IPS-15b (cell line): ENCODE measurements around the gene RAB6A.
A peak's percentile ranks its signal among the peaks of the same experiment; 100 is the strongest.

ENCODE experiments used
- H3K27me3 ChIP-seq: one replicate; pipeline ENCODE4 v1.6.1; 2013; ENCODE audit warnings: low read length; ENCODE audit not compliant: control insufficient read depth, insufficient read depth
- H3K36me3 ChIP-seq: one replicate; pipeline ENCODE4 v1.6.1; 2013; ENCODE audit warnings: low read length; ENCODE audit not compliant: control insufficient read depth, insufficient read depth
- H3K4me1 ChIP-seq: one replicate; pipeline ENCODE4 v1.6.1; 2013; ENCODE audit warnings: mild to moderate bottlenecking, low read length; ENCODE audit not compliant: control insufficient read depth, insufficient read depth
- H3K4me3 ChIP-seq: one replicate; pipeline ENCODE4 v1.5.1; 2013; ENCODE audit warnings: low read depth, low read length
- H3K9ac ChIP-seq: one replicate; pipeline ENCODE4 v1.6.1; 2013; ENCODE audit warnings: low read depth, mild to moderate bottlenecking, low read length
- H3K9me3 ChIP-seq: one replicate; pipeline ENCODE4 v1.6.1; 2013; ENCODE audit warnings: mild to moderate bottlenecking, low read length; ENCODE audit not compliant: control insufficient read depth, insufficient read depth

Gene RAB6A

GRCh38 chr11:73760679-73761402 lies at the start of gene RAB6A:
Gene RAB6A (minus strand): TSS chr11:73761074. CDS start chr11:73760635, 439 bp downstream.
- Histone ChIP-seq H3K4me1 (peaks cover 3% of the 10 kb centered on the region), H3K36me3 (no peaks in the 10 kb centered on the region), H3K9ac (peak within 1 kb of the TSS; percentile 67), H3K27me3 (no peaks in the 10 kb centered on the region), H3K4me3 (peak within 1 kb of the TSS; percentile 66), H3K9me3 (no peaks in the 10 kb centered on the region)

GRCh38 chr11:73810637-73811036 lies 49.8 kb upstream of the RAB6A start:
- no peaks in the 10 kb centered on the region for H3K9me3 ChIP-seq
- H3K36me3 ChIP-seq, result no peaks in the 10 kb centered on the region
- no peaks in the 10 kb centered on the region for H3K27me3 ChIP-seq
- no peak overlapping the region for H3K4me3 ChIP-seq
- H3K9ac ChIP-seq, result no peak overlapping the region
- no peaks in the 10 kb centered on the region for H3K4me1 ChIP-seq

- H3K27me3 ChIP-seq, result no peaks in the 10 kb centered on the region
- no peaks in the 10 kb centered on the region for H3K36me3 ChIP-seq
- no peaks in the 10 kb centered on the region for H3K9me3 ChIP-seq
- H3K9ac ChIP-seq, result no peak overlapping the region
- H3K4me1 ChIP-seq, result no peaks in the 10 kb centered on the region
- H3K4me3 ChIP-seq, result no peak overlapping the region
Observed at GRCh38 chr11:73808052-73808451, 47.2 kb upstream of the RAB6A start.

- no peaks in the 10 kb centered on the region for H3K4me1 ChIP-seq
- no peaks in the 10 kb centered on the region for H3K27me3 ChIP-seq
- H3K9ac ChIP-seq, result no peak overlapping the region
- H3K4me3 ChIP-seq, result no peak overlapping the region
- no peaks in the 10 kb centered on the region for H3K9me3 ChIP-seq
- no peaks in the 10 kb centered on the region for H3K36me3 ChIP-seq
Observed at GRCh38 chr11:73804712-73805111, 43.8 kb upstream of the RAB6A start.

- Histone ChIP-seq H3K27me3 (no peaks in the 10 kb centered on the region), H3K9ac (no peak overlapping the region), H3K4me1 (no peaks in the 10 kb centered on the region), H3K4me3 (no peak overlapping the region), H3K9me3 (no peaks in the 10 kb centered on the region), H3K36me3 (peaks cover 8% of the 10 kb centered on the region)
Observed at GRCh38 chr11:73801136-73801535, 40.3 kb upstream of the RAB6A start.

GRCh38 chr11:73800276-73800806 lies 39.5 kb upstream of the RAB6A start:
- H3K4me1 ChIP-seq, result no peaks in the 10 kb centered on the region
- peaks cover 8% of the 10 kb centered on the region for H3K36me3 ChIP-seq
- H3K27me3 ChIP-seq, result no peaks in the 10 kb centered on the region
- no peak overlapping the region for H3K9ac ChIP-seq
- H3K9me3 ChIP-seq, result no peaks in the 10 kb centered on the region
- H3K4me3 ChIP-seq, result no peak overlapping the region

GRCh38 chr11:73797457-73797856 lies 36.6 kb upstream of the RAB6A start:
- no peak overlapping the region for H3K9ac ChIP-seq
- H3K4me3 ChIP-seq, result no peak overlapping the region
- H3K36me3 ChIP-seq, result peaks cover 8% of the 10 kb centered on the region
- no peaks in the 10 kb centered on the region for H3K4me1 ChIP-seq
- H3K27me3 ChIP-seq, result no peaks in the 10 kb centered on the region
- H3K9me3 ChIP-seq, result no peaks in the 10 kb centered on the region

- no peaks in the 10 kb centered on the region for H3K9me3 ChIP-seq
- no peak overlapping the region for H3K4me3 ChIP-seq
- H3K4me1 ChIP-seq, result no peaks in the 10 kb centered on the region
- no peaks in the 10 kb centered on the region for H3K27me3 ChIP-seq
- H3K9ac ChIP-seq, result no peak overlapping the region
- H3K36me3 ChIP-seq, result peaks cover 8% of the 10 kb centered on the region
Observed at GRCh38 chr11:73795925-73796632, 35.2 kb upstream of the RAB6A start.

GRCh38 chr11:73792584-73792983 lies 31.7 kb upstream of the RAB6A start:
- H3K4me3 ChIP-seq, result no peak overlapping the region
- H3K9me3 ChIP-seq, result no peaks in the 10 kb centered on the region
- H3K27me3 ChIP-seq, result no peaks in the 10 kb centered on the region
- peaks cover 2% of the 10 kb centered on the region for H3K4me1 ChIP-seq
- H3K36me3 ChIP-seq, result peaks cover 7% of the 10 kb centered on the region
- H3K9ac ChIP-seq, result no peak overlapping the region

- no peak overlapping the region for H3K9ac ChIP-seq
- no peaks in the 10 kb centered on the region for H3K36me3 ChIP-seq
- H3K4me3 ChIP-seq, result no peak overlapping the region
- peaks cover 6% of the 10 kb centered on the region for H3K4me1 ChIP-seq
- no peaks in the 10 kb centered on the region for H3K27me3 ChIP-seq
- H3K9me3 ChIP-seq, result no peaks in the 10 kb centered on the region
Observed at GRCh38 chr11:73789279-73789670, 28.4 kb upstream of the RAB6A start.

- Histone ChIP-seq H3K36me3 (no peaks in the 10 kb centered on the region), H3K4me3 (peak within 1 kb of the TSS; percentile 97), H3K9ac (peak within 1 kb of the TSS; percentile 99), H3K9me3 (no peaks in the 10 kb centered on the region), H3K4me1 (peaks cover 10% of the 10 kb centered on the region), H3K27me3 (no peaks in the 10 kb centered on the region)
Observed at GRCh38 chr11:73787643-73788558, 27.0 kb upstream of the RAB6A start, which contains the start of gene MRPL48. Gene MRPL48 (plus strand): TSS chr11:73787874. CDS start chr11:73787972, 98 bp downstream.
